ENCODE data around the gene LRRC47.

DNA sequence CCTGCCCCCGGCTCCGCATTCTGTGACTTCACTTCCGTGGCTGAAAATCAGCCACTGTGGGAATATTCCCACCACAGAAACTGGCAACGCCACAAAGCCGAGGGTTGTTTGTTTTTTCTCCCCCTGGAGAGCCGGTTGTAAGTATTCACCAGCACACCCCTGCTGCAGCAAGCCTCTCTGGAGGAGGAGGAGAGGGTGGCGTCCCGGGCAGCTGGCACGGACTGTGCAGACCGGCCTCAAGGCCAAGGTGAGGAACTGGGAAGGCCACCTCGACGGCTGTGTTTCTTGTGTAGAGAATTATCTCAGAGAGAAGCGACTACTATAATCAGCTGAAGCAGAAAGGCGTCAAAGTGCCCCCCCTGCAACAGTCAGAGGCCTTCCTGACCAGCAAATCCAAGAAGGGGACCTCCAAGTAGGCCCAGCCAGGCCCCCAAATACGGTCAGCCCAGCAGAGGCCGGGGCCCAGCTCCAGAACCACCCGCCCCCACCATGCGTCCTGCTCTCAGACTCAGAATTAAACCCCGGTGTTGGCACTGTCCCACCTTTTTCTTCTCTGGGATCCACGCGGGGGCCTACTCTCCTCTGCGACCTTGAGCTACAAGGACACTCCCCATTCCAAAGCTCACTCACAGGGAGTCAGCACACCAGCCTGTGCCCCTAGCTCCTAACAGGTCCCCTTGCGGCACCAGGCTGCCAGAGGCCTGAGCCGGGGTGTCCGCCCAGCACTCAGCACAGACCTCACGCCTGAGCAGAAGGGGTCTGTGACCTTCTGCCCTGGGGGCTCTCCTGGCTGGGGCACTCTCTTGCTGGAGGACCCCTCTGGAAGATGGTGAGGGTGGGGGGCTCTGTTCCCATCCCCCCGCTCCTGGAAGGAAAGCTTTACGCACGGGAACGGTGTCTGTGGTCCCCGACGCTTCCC lies 24.9 kb downstream of the LRRC47 start:
- no peak for TF ChIP-seq GATA2 (IDR thresholded peaks at IDR 0.05; ENCODE audit: low read depth, low read length)
- TF ChIP-seq GATA3 (IDR thresholded peaks at IDR 0.05; ENCODE audit: low read depth, low read length), result no peak
